LNCaP clone FGC (cell line): Measurements from ENCODE around the gene RNF5.
A peak's percentile ranks its signal among the peaks of the same experiment; 100 is the strongest.

Source experiments
- DNase-seq: peaks from one replicate; pipeline ENCODE4 v3.0.0-alpha.2; 2011; ENCODE audit warnings: low read depth
- H3K4me3 ChIP-seq: 2 replicates; pipeline ENCODE4 v1.5.1; 2011; ENCODE audit warnings: mild to moderate bottlenecking, low read depth, low read length, control low read depth
- TF ChIP-seq, protein P1 (sequence below): IDR thresholded peaks from 2 replicates; pipeline ENCODE4 v1.5.1; 2012; ENCODE audit warnings: mild to moderate bottlenecking; ENCODE audit not compliant: control insufficient read depth, insufficient read depth; ENCODE audit errors: extremely low read depth

The RNF5 gene

GRCh38 chr6:32188381-32189068 is 10.3 kb downstream of the RNF5 start:
- TF ChIP-seq, protein P1, sequence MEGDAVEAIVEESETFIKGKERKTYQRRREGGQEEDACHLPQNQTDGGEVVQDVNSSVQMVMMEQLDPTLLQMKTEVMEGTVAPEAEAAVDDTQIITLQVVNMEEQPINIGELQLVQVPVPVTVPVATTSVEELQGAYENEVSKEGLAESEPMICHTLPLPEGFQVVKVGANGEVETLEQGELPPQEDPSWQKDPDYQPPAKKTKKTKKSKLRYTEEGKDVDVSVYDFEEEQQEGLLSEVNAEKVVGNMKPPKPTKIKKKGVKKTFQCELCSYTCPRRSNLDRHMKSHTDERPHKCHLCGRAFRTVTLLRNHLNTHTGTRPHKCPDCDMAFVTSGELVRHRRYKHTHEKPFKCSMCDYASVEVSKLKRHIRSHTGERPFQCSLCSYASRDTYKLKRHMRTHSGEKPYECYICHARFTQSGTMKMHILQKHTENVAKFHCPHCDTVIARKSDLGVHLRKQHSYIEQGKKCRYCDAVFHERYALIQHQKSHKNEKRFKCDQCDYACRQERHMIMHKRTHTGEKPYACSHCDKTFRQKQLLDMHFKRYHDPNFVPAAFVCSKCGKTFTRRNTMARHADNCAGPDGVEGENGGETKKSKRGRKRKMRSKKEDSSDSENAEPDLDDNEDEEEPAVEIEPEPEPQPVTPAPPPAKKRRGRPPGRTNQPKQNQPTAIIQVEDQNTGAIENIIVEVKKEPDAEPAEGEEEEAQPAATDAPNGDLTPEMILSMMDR: no peak
- DNase-seq: no peak
- peak overlapping the region; percentile 76 for H3K4me3 ChIP-seq

- TF ChIP-seq, protein P1: no peak
- no peak for DNase-seq
These were observed 11.0 kb downstream of the RNF5 start for GRCh38 chr6:32189069-32189741.

DNA sequence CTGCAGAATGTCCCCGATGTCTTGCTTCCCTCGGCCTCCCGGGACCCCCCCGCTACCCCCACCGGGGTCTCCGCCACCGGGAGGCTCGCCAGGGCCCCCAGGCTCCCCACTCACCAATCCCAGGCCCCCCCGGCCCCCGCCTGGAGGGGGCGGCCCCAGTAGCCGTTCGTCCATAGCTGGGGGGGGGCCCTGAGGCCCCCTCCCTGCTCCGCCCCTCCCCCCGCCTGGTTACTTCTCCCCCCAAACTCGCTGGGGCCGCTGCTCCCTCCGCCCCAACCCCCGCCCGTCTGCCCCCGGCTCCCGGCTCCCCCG is 11.5 kb downstream of the RNF5 start:
- DNase-seq: no peak
- peak overlapping the region; percentile 76 for H3K4me3 ChIP-seq
- TF ChIP-seq, protein P1: no peak

More at GRCh38 chr6:32189069-32189741, 11.0 kb downstream of the RNF5 start:
- peak overlapping the region; percentile 76 for H3K4me3 ChIP-seq

DNA sequence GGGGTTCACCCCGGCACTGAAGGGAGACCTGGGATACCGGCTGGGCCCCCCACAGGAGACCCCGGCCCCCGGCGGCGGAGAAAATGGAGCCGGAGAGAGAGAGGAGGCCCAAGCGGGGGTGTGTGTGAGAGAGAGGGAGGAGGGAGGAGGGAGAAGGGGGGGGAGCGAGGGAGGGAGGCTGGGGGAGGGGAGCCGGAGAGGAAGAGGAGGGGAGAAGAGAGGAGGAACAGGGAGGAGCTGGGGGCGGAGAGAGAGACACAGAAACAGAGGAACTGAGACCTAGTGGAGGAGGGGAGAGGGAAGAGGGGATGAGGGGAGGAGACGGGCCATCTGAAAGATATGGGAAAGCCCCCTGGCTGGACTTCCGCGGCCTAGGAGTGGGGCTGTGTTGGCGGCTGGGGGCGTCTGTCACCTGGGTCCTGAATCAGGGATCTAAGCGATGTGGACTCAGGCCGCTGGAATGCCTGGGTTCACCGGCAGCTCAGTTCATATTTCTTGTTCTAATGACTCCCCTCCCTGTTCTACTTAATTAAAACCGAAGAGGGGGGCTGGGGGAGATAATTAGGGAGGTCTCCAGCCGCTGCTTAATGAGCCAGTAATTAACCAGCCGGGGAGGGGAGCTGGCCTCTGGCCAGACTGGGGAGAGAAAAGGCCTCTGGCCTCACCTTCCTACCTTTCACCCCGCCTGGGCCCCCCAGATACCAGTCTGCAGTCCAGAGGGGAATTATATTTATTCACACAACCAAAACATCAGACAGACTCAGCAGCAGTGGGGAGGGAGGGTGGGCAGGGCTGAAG is 12.0 kb downstream of the RNF5 start, which contains the start of gene PBX2:
Gene PBX2 (minus strand): TSS at position 149 of the 798 bp plus-strand sequence. CDS start 287 bp downstream, outside the sequence.
- peak; percentile 62 for DNase-seq
- H3K4me3 ChIP-seq: peak within 1 kb of the TSS; percentile 76
- TF ChIP-seq, protein P1: no peak

- DNase-seq: no peak
- peak overlapping the region; percentile 76 for H3K4me3 ChIP-seq
- TF ChIP-seq, protein P1: no peak
These were observed 12.9 kb downstream of the RNF5 start for GRCh38 chr6:32190911-32191677.
